IMR-90 (cell line): ENCODE data around the gene MORC2. TPM values are rescaled to one million over a fixed set of nuclear protein-coding genes. Genes with fewer than 3 reads are reported as not detected.

Experiments used
- ATAC-seq: fragments of 200-7000 bp; cut with Tn5 transposase; 2 replicates; pipeline ENCODE4 v1.9.1; 2020; ENCODE audit warnings: low read depth, mild to moderate bottlenecking, moderate library complexity
- BruUV-seq: library from RNA; stranded (reverse); fragments of 400-500 nt; replicated peaks from 2 replicates; lab custom pipeline; 2021; lab: Mats Ljungman, UMichigan
- CTCF ChIA-PET: fragments of 300-600 bp; formaldehyde crosslinking; extraction: SDS; loops from one replicate; lab custom pipeline; 2021; ENCODE audit warnings: antibody characterized with exemption; lab: Yijun Ruan, JAX
- POLR2A ChIA-PET: fragments of 300-600 bp; sonication (Branson Sonifier 250); formaldehyde crosslinking; loops from one replicate; lab custom pipeline; 2022; ENCODE audit warnings: antibody characterized with exemption; ENCODE audit not compliant: unreplicated experiment; lab: Charles Lee
- DNase-seq: peaks from one replicate; pipeline ENCODE4 v3.0.0; 2013
- H2AFZ ChIP-seq: replicated peaks from 2 replicates; pipeline ENCODE3; 2013; ENCODE audit warnings: low read length, mild to moderate bottlenecking; ENCODE audit not compliant: poor library complexity
- H2AK5ac ChIP-seq: 2 replicates; pipeline ENCODE4 v1.6.1; 2013; ENCODE audit warnings: low read depth, low read length, inconsistent platforms
- H2AK9ac ChIP-seq: replicated peaks from 2 replicates; pipeline ENCODE3; 2013; ENCODE audit warnings: mild to moderate bottlenecking, low read depth, low read length, moderate library complexity; ENCODE audit not compliant: poor library complexity
- H2BK120ac ChIP-seq: 2 replicates; pipeline ENCODE4 v1.6.1; 2013; ENCODE audit warnings: low read depth, low read length, inconsistent platforms
- H2BK15ac ChIP-seq: 3 replicates; pipeline ENCODE4 v1.6.1; 2013; ENCODE audit warnings: low read depth, low read length, inconsistent platforms
- H2BK20ac ChIP-seq: 2 replicates; pipeline ENCODE4 v1.6.1; 2013; ENCODE audit warnings: low read depth, mild to moderate bottlenecking, inconsistent platforms, low read length, moderate library complexity
- H2BK5ac ChIP-seq: 2 replicates; pipeline ENCODE4 v1.6.1; 2013; ENCODE audit warnings: mild to moderate bottlenecking, low read depth, low read length, inconsistent platforms; ENCODE audit not compliant: poor library complexity, severe bottlenecking
- H3K14ac ChIP-seq: replicated peaks from 2 replicates; pipeline ENCODE4 v1.6.1; 2013; ENCODE audit warnings: low read depth, low read length, inconsistent platforms
- H3K18ac ChIP-seq: 2 replicates; pipeline ENCODE4 v1.6.1; 2013; ENCODE audit warnings: low read depth, low read length, control low read depth
- H3K23ac ChIP-seq: 2 replicates; pipeline ENCODE4 v1.6.1; 2013; ENCODE audit warnings: low read depth, low read length, inconsistent platforms
- H3K27ac ChIP-seq: 2 replicates; pipeline ENCODE4 v1.5.1; 2013; ENCODE audit warnings: mild to moderate bottlenecking, control low read depth, low read length; ENCODE audit not compliant: insufficient read depth
- H3K27me3 ChIP-seq: 2 replicates; pipeline ENCODE4 v1.6.1; 2013; ENCODE audit warnings: low read length; ENCODE audit not compliant: control insufficient read depth, insufficient read depth
- H3K36me3 ChIP-seq: 2 replicates; pipeline ENCODE4 v1.6.1; 2013; ENCODE audit warnings: low read length, mixed read lengths; ENCODE audit not compliant: control insufficient read depth, insufficient read depth
- H3K4ac ChIP-seq: 2 replicates; pipeline ENCODE4 v1.6.1; 2013; ENCODE audit warnings: low read depth, low read length, inconsistent platforms
- H3K4me1 ChIP-seq: 2 replicates; pipeline ENCODE4 v1.6.1; 2013; ENCODE audit warnings: low read length, mixed read lengths; ENCODE audit not compliant: control insufficient read depth, insufficient read depth
- H3K4me2 ChIP-seq: 2 replicates; pipeline ENCODE4 v1.6.1; 2013; ENCODE audit warnings: low read depth, mild to moderate bottlenecking, control low read depth, low read length, moderate library complexity
- H3K4me3 ChIP-seq: 2 replicates; pipeline ENCODE4 v1.5.1; 2013; ENCODE audit warnings: low read depth, mild to moderate bottlenecking, control low read depth, low read length, moderate library complexity; ENCODE audit not compliant: insufficient read depth
- H3K56ac ChIP-seq: 2 replicates; pipeline ENCODE4 v1.6.1; 2013; ENCODE audit warnings: low read length, inconsistent platforms; ENCODE audit not compliant: insufficient read depth; ENCODE audit errors: extremely low read depth
- H3K79me1 ChIP-seq, 2 experiments: 2 replicates each; pipeline ENCODE4 v1.6.1; 2013; ENCODE audit warnings: low read length in 2 of 2, inconsistent platforms in 1 of 2, low read depth in 1 of 2
- H3K9ac ChIP-seq: 2 replicates; pipeline ENCODE4 v1.6.1; 2013; ENCODE audit warnings: low read depth, low read length, control low read depth
- H3K9me1 ChIP-seq: 2 replicates; pipeline ENCODE4 v1.6.1; 2013; ENCODE audit warnings: low read length, inconsistent platforms; ENCODE audit not compliant: insufficient read depth
- H3K9me3 ChIP-seq: 2 replicates; pipeline ENCODE4 v1.6.1; 2013; ENCODE audit warnings: low read length; ENCODE audit not compliant: control insufficient read depth, insufficient read depth
- H4K20me1 ChIP-seq: 2 replicates; pipeline ENCODE4 v1.6.1; 2013; ENCODE audit warnings: low read length, inconsistent platforms; ENCODE audit not compliant: insufficient read depth
- H4K5ac ChIP-seq: 2 replicates; pipeline ENCODE4 v1.6.1; 2013; ENCODE audit warnings: mild to moderate bottlenecking, low read depth, low read length, control low read depth
- H4K8ac ChIP-seq, 2 experiments: 2 replicates each; pipeline ENCODE4 v1.6.1; 2013; ENCODE audit warnings: low read depth in 2 of 2, low read length in 2 of 2, control low read depth in 1 of 2, inconsistent platforms in 1 of 2
- H4K91ac ChIP-seq: 2 replicates; pipeline ENCODE4 v1.6.1; 2013; ENCODE audit warnings: low read depth, low read length, inconsistent platforms; ENCODE audit not compliant: insufficient read depth
- MAFK ChIP-seq: IDR thresholded peaks from 2 replicates; pipeline ENCODE4 v1.6.1; 2012; ENCODE audit warnings: low read depth, low read length, improper control_type of control experiment
- MXI1 ChIP-seq: IDR thresholded peaks from 2 replicates; pipeline ENCODE4 v1.6.1; 2012; ENCODE audit warnings: low read depth, mild to moderate bottlenecking, low read length, moderate library complexity, borderline replicate concordance
- RAD21 ChIP-seq: IDR thresholded peaks from 2 replicates; pipeline ENCODE4 v1.6.1; 2012; ENCODE audit warnings: low read length, improper control_type of control experiment
- SMC3 ChIP-seq: fragments of 150-350 bp; IDR thresholded peaks from 2 replicates; pipeline ENCODE4 v1.6.1; 2016; ENCODE audit warnings: low read depth, mild to moderate bottlenecking, antibody characterized with exemption, low read length, moderate library complexity
- WGBS, 2 experiments: methylation state at CpG; one replicate each; pipeline versions ENCODE4 v1.1.5 to v1.1.7; 2013; ENCODE audit warnings: missing lambda C conversion rate in 2 of 2; ENCODE audit not compliant: insufficient read length in 1 of 2; ENCODE audit errors: extremely low coverage in 2 of 2; 5-methylcytosine and 5-hydroxymethylcytosine counted together
- dilution Hi-C: fragments of 300-500 bp; cut with HindIII; formaldehyde crosslinking; loops from one replicate; pipeline ENCODE4 v1.14.3; 2018; ENCODE audit warnings: low sequenced_read_pairs; ENCODE audit not compliant: unreplicated experiment
- in situ Hi-C: fragments of 300-500 bp; cut with MboI; formaldehyde crosslinking; loops from 3 replicates; pipeline ENCODE4 v1.14.3; 2019; ENCODE audit warnings: low sequenced_read_pairs, inconsistent platforms, mixed read lengths
- intact Hi-C: fragments of 100-400 bp; cut with micrococcal nuclease; formaldehyde crosslinking; loops from 2 replicates; pipeline ENCODE4 v1.10.0; 2022
- polyA plus RNA-seq, 3 experiments: library from polyadenylated mRNA; depleted of rRNA; stranded (reverse); fragments of >200 nt; gene quantifications; 2 replicates each; pipeline ENCODE4 v1.2.3, GENCODE V29; 2012; ENCODE audit warnings: low replicate concordance in 1 of 3
- total RNA-seq: library from RNA; depleted of rRNA; stranded (reverse); fragments of >200 nt; gene quantifications from 2 replicates; pipeline ENCODE4 v1.2.3, GENCODE V29; 2012

MORC2 gene
- total and polyA plus RNA-seq, 2 of the 4 experiments (the other 2 are of a cell fraction), result 15.8 to 24.7 TPM

DNA sequence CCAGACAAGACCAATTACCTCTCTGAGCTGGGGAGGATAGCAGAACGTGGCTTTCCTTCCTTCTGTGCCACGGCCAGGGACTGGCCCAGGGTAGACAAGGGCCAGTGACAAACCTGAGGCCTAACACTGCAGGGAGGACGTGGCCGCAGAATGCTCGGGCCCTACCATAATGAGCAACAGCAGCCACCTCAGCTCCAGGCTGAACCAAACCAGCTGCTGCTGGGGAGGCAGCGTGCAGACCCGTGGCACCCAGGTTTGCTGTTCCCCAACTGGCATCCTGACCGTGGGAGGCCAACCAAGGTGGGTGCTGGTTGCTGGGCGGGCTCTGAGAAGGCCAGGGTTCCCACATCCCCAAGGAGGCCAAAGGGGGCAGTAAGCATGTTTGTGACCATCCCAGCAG, 83.0 kb downstream of the MORC2 start:
- TF ChIP-seq SMC3, result no peak
- TF ChIP-seq MXI1, result no peak
- TF ChIP-seq RAD21, result no peak
- no peak for TF ChIP-seq MAFK
- intact Hi-C loops (no loop called here), dilution Hi-C loops (no loop called here), in situ Hi-C loops (no loop called here)
- Histone ChIP-seq H3K4ac (no peak overlapping the region), H3K27me3 (no peaks in the 10 kb centered on the region; the same call in 1 of the 2 replicates), H3K14ac (no peak overlapping the region), H2BK15ac (no peak overlapping the region), H2AK9ac (no peak overlapping the region), H2BK120ac (no peak overlapping the region), H3K23ac (no peak overlapping the region), H3K9me3 (no peaks in the 10 kb centered on the region), H3K18ac (no peak overlapping the region), H3K4me2 (no peak overlapping the region), H3K27ac (no peak overlapping the region), H3K79me1 (no peaks in the 10 kb centered on the region), H3K9ac (no peak overlapping the region), H3K56ac (no peak overlapping the region), H3K9me1 (no peaks in the 10 kb centered on the region), H4K20me1 (0 out of 2 replicates have a peak, but pooled peaks cover under 1% of the 10 kb centered on the region), H2BK20ac (no peak overlapping the region), H4K91ac (no peak overlapping the region), H2AFZ (no peak overlapping the region), H3K4me1 (no peaks in the 10 kb centered on the region), H4K5ac (no peak overlapping the region), H4K8ac (no peak overlapping the region), H3K36me3 (no peaks in the 10 kb centered on the region), H3K4me3 (no peak overlapping the region), H2AK5ac (no peak overlapping the region), H2BK5ac (no peak overlapping the region)
- ATAC-seq (no peak), DNase-seq (no peak)
- BruUV-seq, result no TSS peak
- ChIA-PET CTCF (no interaction called here), POLR2A (no interaction called here)
- 88% methylated on average over 5 of the region's 9 CpGs; no CpG with 5 or more reads in 1 of the 2 experiments for WGBS, 2 experiments
